ENCODE data around the gene SLC34A1. TPM values are rescaled to one million over a fixed set of nuclear protein-coding genes. Genes with fewer than 3 reads are reported as not detected.

SLC34A1 gene
- total RNA-seq, 1 donor from 2014 or later = not detected

- TF ChIP-seq CTCF (IDR thresholded peaks at IDR 0.05) = no peak
- Mint-ChIP-seq H3K9me3 (ENCODE audit: low read depth) (no peaks in the 10 kb centered on the region), H3K27me3 (ENCODE audit: low read depth) (peaks cover 1% of the 10 kb centered on the region), H3K4me1 (ENCODE audit: low read depth) (peaks cover 11% of the 10 kb centered on the region), H3K4me3 (ENCODE audit: unreplicated experiment) (peak overlapping the region; percentile 60), H3K36me3 (ENCODE audit: low read depth) (no peaks in the 10 kb centered on the region), H3K27ac (ENCODE audit: unreplicated experiment) (no peak overlapping the region)
- no peak for DNase-seq (ENCODE audit: low spot score)
Observed at GRCh38 chr5:177362610-177363507, 21.4 kb upstream of the SLC34A1 start.

- DNase-seq (ENCODE audit: low spot score) = no peak
- peak overlapping the region; percentile 60 for H3K4me3 Mint-ChIP-seq (ENCODE audit: unreplicated experiment)
- H3K27me3 Mint-ChIP-seq (ENCODE audit: low read depth) = peaks cover 1% of the 10 kb centered on the region
- H3K36me3 Mint-ChIP-seq (ENCODE audit: low read depth) = no peaks in the 10 kb centered on the region
- no peaks in the 10 kb centered on the region for H3K9me3 Mint-ChIP-seq (ENCODE audit: low read depth)
- TF ChIP-seq CTCF (IDR thresholded peaks at IDR 0.05) = no peak
- H3K27ac Mint-ChIP-seq (ENCODE audit: unreplicated experiment) = no peak overlapping the region
- H3K4me1 Mint-ChIP-seq (ENCODE audit: low read depth) = peaks cover 13% of the 10 kb centered on the region
Observed at GRCh38 chr5:177363565-177363964, 20.7 kb upstream of the SLC34A1 start.

GRCh38 chr5:177364159-177364962 lies 19.9 kb upstream of the SLC34A1 start:
- TF ChIP-seq CTCF (IDR thresholded peaks at IDR 0.05) = no peak
- Mint-ChIP-seq H3K9me3 (ENCODE audit: low read depth) (no peaks in the 10 kb centered on the region), H3K36me3 (ENCODE audit: low read depth) (no peaks in the 10 kb centered on the region), H3K4me3 (ENCODE audit: unreplicated experiment) (no peak overlapping the region), H3K27me3 (ENCODE audit: low read depth) (peaks cover 1% of the 10 kb centered on the region), H3K27ac (ENCODE audit: unreplicated experiment) (no peak overlapping the region), H3K4me1 (ENCODE audit: low read depth) (peaks cover 19% of the 10 kb centered on the region)
- no peak for DNase-seq (ENCODE audit: low spot score)

GRCh38 chr5:177365845-177366527 lies 18.2 kb upstream of the SLC34A1 start:
- Mint-ChIP-seq H3K9me3 (ENCODE audit: low read depth) (no peaks in the 10 kb centered on the region), H3K36me3 (ENCODE audit: low read depth) (no peaks in the 10 kb centered on the region), H3K4me3 (ENCODE audit: unreplicated experiment) (peak overlapping the region; percentile 88), H3K4me1 (ENCODE audit: low read depth) (peaks cover 21% of the 10 kb centered on the region), H3K27me3 (ENCODE audit: low read depth) (no peaks in the 10 kb centered on the region), H3K27ac (ENCODE audit: unreplicated experiment) (peak overlapping the region; percentile 97)
- no peak for DNase-seq (ENCODE audit: low spot score)
- TF ChIP-seq CTCF (IDR thresholded peaks at IDR 0.05) = no peak

All from chondrocyte (in vitro differentiated cells).